ENCODE results near the gene ATG101. TPM values are rescaled to one million over a fixed set of nuclear protein-coding genes. Genes with fewer than 3 reads are reported as not detected.

The ATG101 gene
- total and polyA plus RNA-seq, 8 donors, result 7.6 to 105 (median 37.2) TPM

GRCh38 chr12:52074971-52075724 is 5.4 kb downstream of the ATG101 start:
- peaks cover 26 to 81% (median 73%) of the 10 kb centered on the region in 4 donors for H3K36me3 ChIP-seq
- no peak overlapping the region for H3K4me3 ChIP-seq
- 33 to 67% (median 43%) methylated on average over 3 of the region's 3 CpGs for WGBS, 5 donors
- DNase-seq, result peak; percentile 48 to 60
- TF ChIP-seq EP300 (IDR thresholded peaks at IDR 0.05) (no peak), POLR2AphosphoS5 (IDR thresholded peaks at IDR 0.05) (peak in 1 of 3 donors; percentile 59)
- intact Hi-C loops (cut with DNase I; ENCODE audit: low total_unique reads), result no loop called here
- no peaks in the 10 kb centered on the region for H3K9me3 ChIP-seq
- H3K4me1 ChIP-seq, result peaks cover 39 to 60% (median 47%) of the 10 kb centered on the region in 4 donors
- no peaks in the 10 kb centered on the region for H3K27me3 ChIP-seq
- H3K27ac ChIP-seq, result peak overlapping the region; percentile 51 to 85 (median 76)

- no peaks in the 10 kb centered on the region for H3K9me3 ChIP-seq
- TF ChIP-seq POLR2A (IDR thresholded peaks at IDR 0.05) (no peak), POLR2AphosphoS5 (IDR thresholded peaks at IDR 0.05) (no peak), CTCF (IDR thresholded peaks at IDR 0.05) (no peak), EP300 (IDR thresholded peaks at IDR 0.05) (no peak)
- no peaks in the 10 kb centered on the region for H3K27me3 ChIP-seq
- WGBS, 5 donors, result 89 to 97% (median 94%) methylated on average over 10 to 16 of the region's 16 CpGs
- no peak for DNase-seq
- H3K36me3 ChIP-seq, result peaks cover 26 to 83% (median 73%) of the 10 kb centered on the region in 4 donors
- intact Hi-C loops (cut with DNase I; ENCODE audit: low total_unique reads), result no loop called here
- H3K27ac ChIP-seq, result no peak overlapping the region
- H3K4me1 ChIP-seq, result peaks cover 35 to 55% (median 42%) of the 10 kb centered on the region in 4 donors
- no peak overlapping the region for H3K4me3 ChIP-seq
Observed at GRCh38 chr12:52076811-52077210, 7.0 kb downstream of the ATG101 start.

GRCh38 chr12:52078276-52078675 is 8.5 kb downstream of the ATG101 start:
- H3K9me3 ChIP-seq, result no peaks in the 10 kb centered on the region
- 78 to 92% (median 86%) methylated on average over 3 of the region's 3 CpGs for WGBS, 5 donors
- H3K27me3 ChIP-seq, result no peaks in the 10 kb centered on the region
- TF ChIP-seq POLR2A (IDR thresholded peaks at IDR 0.05) (no peak), POLR2AphosphoS5 (IDR thresholded peaks at IDR 0.05) (no peak), CTCF (IDR thresholded peaks at IDR 0.05) (no peak), EP300 (IDR thresholded peaks at IDR 0.05) (no peak)
- H3K4me3 ChIP-seq, result no peak overlapping the region
- peaks cover 33 to 58% (median 46%) of the 10 kb centered on the region in 4 donors for H3K4me1 ChIP-seq
- DNase-seq, result no peak
- H3K36me3 ChIP-seq, result peaks cover 23 to 69% (median 65%) of the 10 kb centered on the region in 4 donors
- H3K27ac ChIP-seq, result no peak overlapping the region
- intact Hi-C loops (cut with DNase I; ENCODE audit: low total_unique reads), result no loop called here

- Histone ChIP-seq H3K4me3 (peak within 1 kb of the TSS; percentile 17 to 37 (median 30)), H3K4me1 (peaks cover 19 to 45% (median 36%) of the 10 kb centered on the region in 4 donors), H3K9me3 (no peaks in the 10 kb centered on the region), H3K27ac (peak within 1 kb of the TSS in 4 of 5 donors; percentile 62 to 80 (median 74)), H3K36me3 (peaks cover 12 to 54% (median 51%) of the 10 kb centered on the region in 4 donors), H3K27me3 (no peaks in the 10 kb centered on the region)
- TF ChIP-seq CTCF (IDR thresholded peaks at IDR 0.05) (no peak), POLR2AphosphoS5 (IDR thresholded peaks at IDR 0.05) (peak in 1 of 3 donors; percentile 19)
- WGBS, 5 donors, result 49 to 84% (median 72%) methylated on average over 17 to 87 of the region's 87 CpGs
- intact Hi-C loops (cut with DNase I; ENCODE audit: low total_unique reads), result loop anchor here (5.0 kb wide), 1 partner anchor 52 kb away; no protein-coding TSS in a partner anchor
- peak in 1 of 2 donors; percentile 48 for DNase-seq
Observed at GRCh38 chr12:52079576-52080402, 10.0 kb downstream of the ATG101 start, which contains the start of gene SMIM41. Gene SMIM41 (plus strand): TSS chr12:52079704. CDS start chr12:52079780, 76 bp downstream.
